GM21367 (cell line): ENCODE results near the gene GPHN.
"Not testable (repeated sequence)": the region's sequence is repeated elsewhere in the genome, so short reads cannot be mapped to it uniquely, and the experiment has no call there.

Experiments used
- ATAC-seq: cut with Tn5 transposase; IDR thresholded peaks from one replicate; pipeline ENCODE4 v1.9.1; 2021; ENCODE audit not compliant: unreplicated experiment

Gene GPHN

DNA sequence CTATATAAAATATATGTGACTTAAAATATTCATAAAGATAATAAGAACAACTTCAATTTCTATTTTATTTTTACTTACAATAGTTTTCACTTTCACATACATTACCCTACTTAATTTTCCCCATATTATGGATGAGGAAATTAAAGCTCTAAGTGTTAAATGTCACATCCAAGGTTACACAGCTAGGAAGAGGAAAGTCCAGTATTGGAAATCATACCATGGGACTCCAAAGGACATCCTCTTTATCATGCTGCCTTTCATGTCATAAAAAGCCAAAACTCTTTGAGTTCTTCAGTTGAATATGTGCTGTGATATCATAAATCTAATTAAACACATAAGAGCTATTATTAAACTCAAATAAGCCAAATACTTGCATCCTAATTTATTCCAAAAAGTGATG is 508.9 kb downstream of the GPHN start:
- no peak for ATAC-seq

GRCh38 chr14:67018720-67019119 is 510.8 kb downstream of the GPHN start:
- ATAC-seq, result no peak

DNA sequence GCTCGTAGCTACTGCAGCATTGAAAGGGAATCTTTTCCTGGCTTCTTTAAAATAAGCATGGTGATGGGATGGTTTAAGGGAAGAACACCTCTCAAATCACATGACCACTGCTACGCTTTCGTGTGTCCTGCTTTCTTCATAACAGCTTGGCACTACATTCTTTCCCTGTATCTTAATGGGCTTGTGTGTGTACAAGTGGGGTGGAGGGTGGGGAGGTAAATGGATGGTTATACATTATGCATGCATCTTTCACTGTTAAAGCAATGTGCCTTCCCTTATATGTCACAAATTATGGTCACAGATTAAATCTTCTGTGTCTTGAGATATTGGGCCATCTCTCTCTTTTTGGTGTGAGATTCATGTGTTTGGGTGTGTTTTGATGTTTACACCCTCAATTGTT is 511.8 kb downstream of the GPHN start:
- ATAC-seq, result no peak

GRCh38 chr14:67031920-67032774 is 524.2 kb downstream of the GPHN start:
- ATAC-seq, result no peak

GRCh38 chr14:67045440-67045839 is 537.5 kb downstream of the GPHN start:
- no peak for ATAC-seq

- no peak for ATAC-seq
Observed at GRCh38 chr14:67050896-67051295, 542.9 kb downstream of the GPHN start.

GRCh38 chr14:67056684-67057083 is 548.7 kb downstream of the GPHN start:
- ATAC-seq, result no peak

- ATAC-seq, result no peak
Observed at GRCh38 chr14:67059596-67059995, 551.6 kb downstream of the GPHN start.

- no peak for ATAC-seq
Observed at GRCh38 chr14:67060546-67060945, 552.6 kb downstream of the GPHN start.

GRCh38 chr14:67067070-67067814 is 559.3 kb downstream of the GPHN start:
- not testable (repeated sequence) for ATAC-seq

- ATAC-seq, result no peak
Observed at GRCh38 chr14:67068251-67068650, 560.3 kb downstream of the GPHN start.

- no peak for ATAC-seq
Observed at GRCh38 chr14:67071506-67071905, 563.6 kb downstream of the GPHN start.

DNA sequence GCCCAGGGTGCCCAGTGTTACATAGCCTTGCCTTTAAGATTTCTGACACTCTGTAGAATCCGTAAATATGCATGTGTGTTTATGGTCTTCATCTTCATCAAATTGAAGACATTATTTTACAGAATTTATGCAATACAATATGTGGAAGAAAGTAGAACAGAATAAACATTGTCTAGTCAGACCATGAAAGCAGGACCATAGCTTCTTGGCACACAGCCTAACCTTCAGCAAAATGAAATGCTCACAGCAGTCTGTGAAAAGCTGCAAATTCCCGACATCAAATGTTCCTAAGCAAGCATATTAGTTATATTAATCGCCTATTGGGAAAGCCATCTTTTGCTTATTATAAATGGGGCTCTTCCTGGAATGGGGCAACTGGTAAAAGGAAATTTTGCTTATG is 570.0 kb downstream of the GPHN start:
- ATAC-seq, result no peak

DNA sequence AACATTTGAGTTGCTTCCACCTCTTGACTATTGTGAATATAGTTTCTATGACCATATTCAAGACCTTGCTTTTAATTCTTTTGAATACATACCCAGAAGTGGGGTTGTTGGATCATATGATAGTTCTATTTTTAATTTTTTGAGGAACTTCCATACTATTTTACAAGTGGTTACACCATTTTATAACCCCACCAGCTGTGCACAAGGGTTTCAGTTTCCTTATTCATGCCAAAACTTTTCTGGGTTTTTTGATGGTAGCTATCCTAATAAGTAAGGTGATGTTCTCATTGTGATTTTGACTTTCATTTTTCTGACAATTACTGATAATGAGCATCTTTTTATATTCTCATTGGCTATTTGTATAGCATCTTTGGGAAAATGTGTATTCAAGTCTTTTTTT is 571.9 kb downstream of the GPHN start:
- ATAC-seq, result no peak

GRCh38 chr14:67108230-67108629 is 600.3 kb downstream of the GPHN start:
- no peak for ATAC-seq

- ATAC-seq, result no peak
Observed at GRCh38 chr14:67111022-67111421, 603.1 kb downstream of the GPHN start.

- no peak for ATAC-seq
Observed at GRCh38 chr14:67112344-67112743, 604.4 kb downstream of the GPHN start.

DNA sequence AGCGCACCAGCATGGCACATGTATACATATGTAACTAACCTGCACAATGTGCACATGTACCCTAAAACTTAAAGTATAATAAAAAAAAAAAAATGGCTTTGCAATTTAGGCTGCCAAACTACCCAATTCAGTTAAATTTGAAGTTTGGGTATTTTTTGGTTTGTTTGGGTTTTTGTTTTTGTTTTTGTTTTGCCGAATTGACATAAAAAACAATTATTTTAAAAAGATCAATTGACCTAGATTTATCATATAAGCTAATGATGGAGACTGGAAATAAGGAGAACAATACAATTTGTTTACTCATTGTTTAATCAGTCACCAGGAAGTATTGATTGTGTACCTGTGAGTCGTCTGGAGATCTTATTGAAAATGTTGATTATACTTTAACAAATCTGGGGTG is 619.2 kb downstream of the GPHN start:
- ATAC-seq, result no peak

- ATAC-seq, result no peak
Observed at GRCh38 chr14:67129768-67130167, 621.8 kb downstream of the GPHN start.

DNA sequence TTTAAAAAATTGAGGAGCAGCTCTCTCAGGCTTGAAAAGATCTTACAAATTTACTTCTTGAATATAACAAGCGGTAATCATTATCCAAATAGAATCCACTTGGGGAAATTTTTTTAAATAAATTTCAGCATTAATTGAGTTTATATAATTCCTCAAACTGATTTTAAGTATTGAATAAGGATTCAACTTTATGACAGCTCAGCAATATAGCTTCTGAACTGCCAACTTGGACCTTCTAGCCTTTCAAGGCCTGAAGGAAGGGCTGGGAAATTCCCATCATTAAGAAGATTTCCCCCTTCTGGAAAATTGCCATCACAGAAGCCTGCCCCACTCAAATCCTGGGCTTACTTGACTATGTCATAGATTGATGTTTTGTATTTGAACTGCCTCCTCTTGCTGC is 623.7 kb downstream of the GPHN start:
- ATAC-seq, result no peak

GRCh38 chr14:67133144-67133543 is 625.2 kb downstream of the GPHN start:
- ATAC-seq, result no peak
